ENCODE data around the gene OBSCN.

Gene OBSCN

GRCh38 chr1:228341814-228342626, 134.2 kb downstream of the OBSCN start:
- no peak for DNase-seq

GRCh38 chr1:228342627-228343190, 134.9 kb downstream of the OBSCN start:
- no peak for DNase-seq

- DNase-seq: no peak
Observed at GRCh38 chr1:228343191-228343661, 135.4 kb downstream of the OBSCN start.

GRCh38 chr1:228344631-228345072, 136.8 kb downstream of the OBSCN start:
- DNase-seq: peak; percentile 4

GRCh38 chr1:228345201-228345930, 137.5 kb downstream of the OBSCN start:
- no peak for DNase-seq

- DNase-seq: no peak
Observed at GRCh38 chr1:228346731-228347130, 138.9 kb downstream of the OBSCN start.

- no peak for DNase-seq
Observed at GRCh38 chr1:228347181-228347580, 139.3 kb downstream of the OBSCN start.

GRCh38 chr1:228348708-228349467, 141.0 kb downstream of the OBSCN start:
- no peak for DNase-seq

GRCh38 chr1:228349701-228350171, 141.9 kb downstream of the OBSCN start:
- DNase-seq: no peak

- no peak for DNase-seq
Observed at GRCh38 chr1:228350179-228350742, 142.4 kb downstream of the OBSCN start.

GRCh38 chr1:228350831-228351781, 143.3 kb downstream of the OBSCN start:
- no peak for DNase-seq

- no peak for DNase-seq
Observed at GRCh38 chr1:228351850-228352249, 144.0 kb downstream of the OBSCN start.

- DNase-seq: no peak
Observed at GRCh38 chr1:228352677-228353481, 145.0 kb downstream of the OBSCN start.

- no peak for DNase-seq
Observed at GRCh38 chr1:228353601-228354371, 145.9 kb downstream of the OBSCN start.

GRCh38 chr1:228354390-228355320, 146.8 kb downstream of the OBSCN start:
- no peak for DNase-seq

GRCh38 chr1:228356897-228357680, 149.2 kb downstream of the OBSCN start:
- no peak for DNase-seq

All from fibroblast of skin of scalp (primary cell).